Thyroid gland (tissue), 4 donors: ENCODE measurements around the gene CCT7.

Experiments used
- CTCF ChIP-seq, 6 experiments: fragments of 200-600 bp in 3 of 6; fragments of 450-650 bp in 3 of 6; sonication (generic) in 3 of 6; IDR thresholded peaks; one replicate each; pipeline ENCODE4 v1.5.1; 2016 to 2019; ENCODE audit warnings: antibody characterized with exemption in 6 of 6, mild to moderate bottlenecking in 2 of 6, inconsistent platforms in 1 of 6, moderate library complexity in 1 of 6
- POLR2A ChIP-seq, 2 donors: fragments of 450-650 bp; IDR thresholded peaks; one replicate each; pipeline ENCODE4 v1.6.1; 2017; ENCODE audit warnings: antibody characterized with exemption in 2 of 2, mild to moderate bottlenecking in 2 of 2, moderate library complexity in 1 of 2

- TF ChIP-seq CTCF (IDR thresholded peaks at IDR 0.05) = no peak
- no peak for TF ChIP-seq POLR2A (IDR thresholded peaks at IDR 0.05)
Measured at GRCh38 chr2:73300926-73301325, 66.8 kb downstream of the CCT7 start.
